ENCODE measurements around the gene ENOX1.

DNA sequence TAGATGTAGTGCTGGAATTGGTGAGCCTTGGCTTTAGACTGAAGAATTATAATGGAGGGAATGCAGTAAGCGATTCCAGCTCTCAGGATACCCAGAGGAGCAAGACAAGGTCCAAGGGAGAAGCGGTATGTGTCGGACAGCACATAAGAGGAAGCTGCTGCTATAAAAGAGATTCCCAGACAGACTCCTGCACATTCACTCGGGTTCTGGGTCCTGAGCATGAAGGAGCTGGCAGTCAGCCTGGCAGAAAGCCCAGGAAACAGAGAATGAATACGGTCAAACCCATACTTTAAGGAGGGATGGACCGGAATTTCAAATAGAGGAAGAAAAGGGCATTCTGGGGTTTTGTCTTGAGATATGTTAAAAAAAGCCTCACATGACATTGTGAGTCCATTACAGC is 455.1 kb downstream of the ENOX1 start:
- TF ChIP-seq, protein P1, sequence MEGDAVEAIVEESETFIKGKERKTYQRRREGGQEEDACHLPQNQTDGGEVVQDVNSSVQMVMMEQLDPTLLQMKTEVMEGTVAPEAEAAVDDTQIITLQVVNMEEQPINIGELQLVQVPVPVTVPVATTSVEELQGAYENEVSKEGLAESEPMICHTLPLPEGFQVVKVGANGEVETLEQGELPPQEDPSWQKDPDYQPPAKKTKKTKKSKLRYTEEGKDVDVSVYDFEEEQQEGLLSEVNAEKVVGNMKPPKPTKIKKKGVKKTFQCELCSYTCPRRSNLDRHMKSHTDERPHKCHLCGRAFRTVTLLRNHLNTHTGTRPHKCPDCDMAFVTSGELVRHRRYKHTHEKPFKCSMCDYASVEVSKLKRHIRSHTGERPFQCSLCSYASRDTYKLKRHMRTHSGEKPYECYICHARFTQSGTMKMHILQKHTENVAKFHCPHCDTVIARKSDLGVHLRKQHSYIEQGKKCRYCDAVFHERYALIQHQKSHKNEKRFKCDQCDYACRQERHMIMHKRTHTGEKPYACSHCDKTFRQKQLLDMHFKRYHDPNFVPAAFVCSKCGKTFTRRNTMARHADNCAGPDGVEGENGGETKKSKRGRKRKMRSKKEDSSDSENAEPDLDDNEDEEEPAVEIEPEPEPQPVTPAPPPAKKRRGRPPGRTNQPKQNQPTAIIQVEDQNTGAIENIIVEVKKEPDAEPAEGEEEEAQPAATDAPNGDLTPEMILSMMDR (IDR thresholded peaks at IDR 0.05): no peak
- TF ChIP-seq POLR2A (IDR thresholded peaks at IDR 0.05): no peak
